GM19468 (cell line): Measurements from ENCODE around the gene PTPN14.
A peak's percentile ranks its signal among the peaks of the same experiment; 100 is the strongest.

Experiments
- ATAC-seq: cut with Tn5 transposase; IDR thresholded peaks from one replicate; pipeline ENCODE4 v1.9.1; 2021; ENCODE audit warnings: mild to moderate bottlenecking, moderate library complexity, moderate number of reproducible peaks; ENCODE audit not compliant: unreplicated experiment; ENCODE audit errors: extremely low read depth

Gene PTPN14

GRCh38 chr1:214352838-214353237 is 198.6 kb downstream of the PTPN14 start:
- ATAC-seq, result no peak

GRCh38 chr1:214351551-214352277 is 199.7 kb downstream of the PTPN14 start:
- ATAC-seq, result no peak

GRCh38 chr1:214349781-214350180 is 201.6 kb downstream of the PTPN14 start:
- ATAC-seq, result no peak

GRCh38 chr1:214349008-214349407 is 202.4 kb downstream of the PTPN14 start:
- no peak for ATAC-seq

- no peak for ATAC-seq
These were observed 206.5 kb downstream of the PTPN14 start for GRCh38 chr1:214344897-214345296.

- no peak for ATAC-seq
These were observed 208.9 kb downstream of the PTPN14 start for GRCh38 chr1:214342525-214342924.

- no peak for ATAC-seq
These were observed 209.5 kb downstream of the PTPN14 start for GRCh38 chr1:214341932-214342331.

- ATAC-seq, result no peak
These were observed 209.9 kb downstream of the PTPN14 start for GRCh38 chr1:214341459-214341858.

GRCh38 chr1:214338212-214338611 is 213.2 kb downstream of the PTPN14 start:
- ATAC-seq, result no peak

GRCh38 chr1:214337511-214337910 is 213.9 kb downstream of the PTPN14 start:
- ATAC-seq, result no peak

- no peak for ATAC-seq
These were observed 214.4 kb downstream of the PTPN14 start for GRCh38 chr1:214337015-214337414.

GRCh38 chr1:214335567-214335966 is 215.8 kb downstream of the PTPN14 start:
- no peak for ATAC-seq

GRCh38 chr1:214332946-214333798 is 218.2 kb downstream of the PTPN14 start:
- no peak for ATAC-seq

GRCh38 chr1:214331827-214332423 is 219.5 kb downstream of the PTPN14 start:
- peak; percentile 38 for ATAC-seq

GRCh38 chr1:214331180-214331579 is 220.2 kb downstream of the PTPN14 start:
- no peak for ATAC-seq

- ATAC-seq, result no peak
These were observed 220.7 kb downstream of the PTPN14 start for GRCh38 chr1:214330715-214331114.

GRCh38 chr1:214330222-214330621 is 221.2 kb downstream of the PTPN14 start:
- ATAC-seq, result no peak

- ATAC-seq, result no peak
These were observed 221.8 kb downstream of the PTPN14 start for GRCh38 chr1:214329470-214330220.

GRCh38 chr1:214328770-214329469 is 222.5 kb downstream of the PTPN14 start:
- ATAC-seq, result peak; percentile 57

GRCh38 chr1:214327514-214327913 is 223.9 kb downstream of the PTPN14 start:
- no peak for ATAC-seq
